Activated CD4-positive, alpha-beta T cell treated with anti-CD3 and anti-CD28 coated beads for 36 hours (primary cell): ENCODE data around the gene PTPRK. TPM values are rescaled to one million over a fixed set of nuclear protein-coding genes. Genes with fewer than 3 reads are reported as not detected.

Experiments used
- ATAC-seq: fragments of 200-7000 bp; cut with Tn5 transposase; one replicate; pipeline ENCODE4 v1.10.0; 2021; ENCODE audit warnings: mild to moderate bottlenecking, moderate library complexity
- CTCF ChIA-PET: fragments of 350-600 bp; sonication (Branson Sonifier 250); formaldehyde crosslinking; loops from one replicate; lab custom pipeline; 2021; ENCODE audit warnings: antibody characterized with exemption; lab: Charles Lee
- POLR2A ChIA-PET: fragments of 350-600 bp; sonication (Branson Sonifier 250); formaldehyde crosslinking; loops from one replicate; lab custom pipeline; 2021; ENCODE audit warnings: antibody characterized with exemption, inconsistent platforms; lab: Charles Lee
- DNase-seq: peaks from one replicate; pipeline ENCODE4 v3.0.0-alpha.2; 2020
- H3K27ac Mint-ChIP-seq: one replicate; pipeline ENCODE4 v1.8.0; 2021; ENCODE audit warnings: mixed read lengths
- H3K27me3 Mint-ChIP-seq: one replicate; pipeline ENCODE4 v1.8.0; 2021; ENCODE audit warnings: mixed read lengths
- H3K36me3 Mint-ChIP-seq: one replicate; pipeline ENCODE4 v1.8.0; 2021; ENCODE audit warnings: low read depth, mixed read lengths
- H3K4me1 Mint-ChIP-seq: one replicate; pipeline ENCODE4 v1.8.0; 2021; ENCODE audit warnings: mixed read lengths
- H3K4me3 Mint-ChIP-seq: one replicate; pipeline ENCODE4 v1.8.0; 2021; ENCODE audit warnings: mild to moderate bottlenecking, moderate library complexity, mixed read lengths
- H3K9me3 Mint-ChIP-seq: one replicate; pipeline ENCODE4 v1.8.0; 2021; ENCODE audit warnings: low read depth, mixed read lengths
- intact Hi-C, 2 experiments: fragments of 100-400 bp; cut with DNase I in 1 of 2; cut with micrococcal nuclease in 1 of 2; formaldehyde crosslinking; loops; one replicate each; pipeline versions ENCODE4 v1.14.2 to v1.15.1; 2022 to 2024; cut with DNase I, micrococcal nuclease
- total RNA-seq, 2 experiments: library from RNA; stranded (reverse); gene quantifications; one replicate each; pipeline ENCODE4 v1.2.3, GENCODE V29; 2021

PTPRK gene
- total RNA-seq, 2 experiments from 2014 or later: 4.1 to 5.0 TPM

GRCh38 chr6:128409003-128409402, 111.4 kb downstream of the PTPRK start:
- ChIA-PET CTCF (no interaction called here), POLR2A (no interaction called here)
- Mint-ChIP-seq H3K9me3 (no peaks in the 10 kb centered on the region), H3K4me1 (peaks cover 3% of the 10 kb centered on the region), H3K27me3 (no peaks in the 10 kb centered on the region), H3K36me3 (no peaks in the 10 kb centered on the region), H3K4me3 (no peak overlapping the region), H3K27ac (no peak overlapping the region)
- ATAC-seq: no peak
- DNase-seq: no peak
- intact Hi-C loops: no loop called here

GRCh38 chr6:128406453-128406852, 113.9 kb downstream of the PTPRK start:
- POLR2A ChIA-PET: no interaction called here
- H3K9me3 Mint-ChIP-seq: no peaks in the 10 kb centered on the region
- no peaks in the 10 kb centered on the region for H3K27me3 Mint-ChIP-seq
- no peaks in the 10 kb centered on the region for H3K36me3 Mint-ChIP-seq
- DNase-seq (no peak), ATAC-seq (no peak)
- H3K4me3 Mint-ChIP-seq: no peak overlapping the region
- H3K27ac Mint-ChIP-seq: no peak overlapping the region
- peaks cover 8% of the 10 kb centered on the region for H3K4me1 Mint-ChIP-seq
- CTCF ChIA-PET: no interaction called here
- intact Hi-C loops: no loop called here

GRCh38 chr6:128403618-128404444, 116.6 kb downstream of the PTPRK start:
- DNase-seq (peak; percentile 4), ATAC-seq (peak; percentile 51)
- intact Hi-C loops: no loop called here
- ChIA-PET CTCF (no interaction called here), POLR2A (no interaction called here)
- Mint-ChIP-seq H3K4me3 (no peak overlapping the region), H3K4me1 (peaks cover 8% of the 10 kb centered on the region), H3K27ac (no peak overlapping the region), H3K9me3 (no peaks in the 10 kb centered on the region), H3K27me3 (no peaks in the 10 kb centered on the region), H3K36me3 (no peaks in the 10 kb centered on the region)

- Mint-ChIP-seq H3K36me3 (no peaks in the 10 kb centered on the region), H3K9me3 (no peaks in the 10 kb centered on the region), H3K4me1 (peaks cover 8% of the 10 kb centered on the region), H3K4me3 (no peak overlapping the region), H3K27me3 (no peaks in the 10 kb centered on the region), H3K27ac (no peak overlapping the region)
- no peak for DNase-seq
- CTCF ChIA-PET: no interaction called here
- ATAC-seq: no peak
- POLR2A ChIA-PET: interaction anchor here (0.6 kb wide), 1 partner anchor 51 kb away, joined by 3 read pairs; no protein-coding TSS in a partner anchor
- intact Hi-C loops: no loop called here
Observed at GRCh38 chr6:128400875-128401274, 119.5 kb downstream of the PTPRK start.

- intact Hi-C loops: no loop called here
- Mint-ChIP-seq H3K4me3 (no peak overlapping the region), H3K27me3 (no peaks in the 10 kb centered on the region), H3K27ac (no peak overlapping the region), H3K36me3 (no peaks in the 10 kb centered on the region), H3K9me3 (no peaks in the 10 kb centered on the region), H3K4me1 (no peaks in the 10 kb centered on the region)
- CTCF ChIA-PET: no interaction called here
- ATAC-seq (no peak), DNase-seq (no peak)
- POLR2A ChIA-PET: no interaction called here
Observed at GRCh38 chr6:128397996-128398395, 122.4 kb downstream of the PTPRK start.

- Mint-ChIP-seq H3K27ac (no peak overlapping the region), H3K4me1 (no peaks in the 10 kb centered on the region), H3K27me3 (no peaks in the 10 kb centered on the region), H3K36me3 (no peaks in the 10 kb centered on the region), H3K4me3 (no peak overlapping the region), H3K9me3 (no peaks in the 10 kb centered on the region)
- no peak for ATAC-seq
- intact Hi-C loops: no loop called here
- POLR2A ChIA-PET: no interaction called here
- CTCF ChIA-PET: no interaction called here
- DNase-seq: no peak
Observed at GRCh38 chr6:128395596-128395995, 124.8 kb downstream of the PTPRK start.

- H3K27me3 Mint-ChIP-seq: no peaks in the 10 kb centered on the region
- H3K9me3 Mint-ChIP-seq: no peaks in the 10 kb centered on the region
- ATAC-seq (no peak), DNase-seq (no peak)
- intact Hi-C loops: no loop called here
- ChIA-PET CTCF (no interaction called here), POLR2A (no interaction called here)
- H3K36me3 Mint-ChIP-seq: no peaks in the 10 kb centered on the region
- no peak overlapping the region for H3K4me3 Mint-ChIP-seq
- H3K4me1 Mint-ChIP-seq: no peaks in the 10 kb centered on the region
- no peak overlapping the region for H3K27ac Mint-ChIP-seq
Observed at GRCh38 chr6:128395188-128395587, 125.2 kb downstream of the PTPRK start.

GRCh38 chr6:128394167-128394566, 126.2 kb downstream of the PTPRK start:
- POLR2A ChIA-PET: no interaction called here
- Mint-ChIP-seq H3K36me3 (no peaks in the 10 kb centered on the region), H3K4me3 (no peak overlapping the region), H3K27ac (no peak overlapping the region), H3K27me3 (no peaks in the 10 kb centered on the region), H3K4me1 (no peaks in the 10 kb centered on the region), H3K9me3 (no peaks in the 10 kb centered on the region)
- CTCF ChIA-PET: no interaction called here
- DNase-seq: no peak
- no peak for ATAC-seq
- intact Hi-C loops: no loop called here

- Mint-ChIP-seq H3K36me3 (no peaks in the 10 kb centered on the region), H3K9me3 (no peaks in the 10 kb centered on the region), H3K4me1 (no peaks in the 10 kb centered on the region), H3K27ac (no peak overlapping the region), H3K4me3 (no peak overlapping the region), H3K27me3 (no peaks in the 10 kb centered on the region)
- CTCF ChIA-PET: no interaction called here
- no peak for ATAC-seq
- no peak for DNase-seq
- intact Hi-C loops: no loop called here
- POLR2A ChIA-PET: no interaction called here
Observed at GRCh38 chr6:128389820-128390534, 130.4 kb downstream of the PTPRK start.

GRCh38 chr6:128388380-128388779, 132.0 kb downstream of the PTPRK start:
- intact Hi-C loops: no loop called here
- no peaks in the 10 kb centered on the region for H3K36me3 Mint-ChIP-seq
- H3K27me3 Mint-ChIP-seq: no peaks in the 10 kb centered on the region
- DNase-seq (no peak), ATAC-seq (no peak)
- no peak overlapping the region for H3K4me3 Mint-ChIP-seq
- CTCF ChIA-PET: interaction anchor here (0.6 kb wide), 1 partner anchor 89 kb away, joined by 3 read pairs; no protein-coding TSS in a partner anchor
- POLR2A ChIA-PET: no interaction called here
- H3K9me3 Mint-ChIP-seq: no peaks in the 10 kb centered on the region
- H3K4me1 Mint-ChIP-seq: no peaks in the 10 kb centered on the region
- no peak overlapping the region for H3K27ac Mint-ChIP-seq

GRCh38 chr6:128380891-128381290, 139.5 kb downstream of the PTPRK start:
- no peak for DNase-seq
- no peaks in the 10 kb centered on the region for H3K27me3 Mint-ChIP-seq
- no peak overlapping the region for H3K27ac Mint-ChIP-seq
- ATAC-seq: no peak
- POLR2A ChIA-PET: no interaction called here
- H3K9me3 Mint-ChIP-seq: peaks cover 9% of the 10 kb centered on the region
- H3K4me1 Mint-ChIP-seq: no peaks in the 10 kb centered on the region
- H3K36me3 Mint-ChIP-seq: peaks cover 9% of the 10 kb centered on the region
- no peak overlapping the region for H3K4me3 Mint-ChIP-seq
- CTCF ChIA-PET: no interaction called here
- intact Hi-C loops: no loop called here

GRCh38 chr6:128379577-128379976, 140.8 kb downstream of the PTPRK start:
- Mint-ChIP-seq H3K27me3 (no peaks in the 10 kb centered on the region), H3K36me3 (peaks cover 12% of the 10 kb centered on the region), H3K4me3 (no peak overlapping the region), H3K9me3 (peaks cover 16% of the 10 kb centered on the region), H3K4me1 (no peaks in the 10 kb centered on the region), H3K27ac (no peak overlapping the region)
- ChIA-PET CTCF (no interaction called here), POLR2A (no interaction called here)
- intact Hi-C loops: no loop called here
- ATAC-seq (no peak), DNase-seq (no peak)
